ENCODE data around the gene CADPS2.

DNA sequence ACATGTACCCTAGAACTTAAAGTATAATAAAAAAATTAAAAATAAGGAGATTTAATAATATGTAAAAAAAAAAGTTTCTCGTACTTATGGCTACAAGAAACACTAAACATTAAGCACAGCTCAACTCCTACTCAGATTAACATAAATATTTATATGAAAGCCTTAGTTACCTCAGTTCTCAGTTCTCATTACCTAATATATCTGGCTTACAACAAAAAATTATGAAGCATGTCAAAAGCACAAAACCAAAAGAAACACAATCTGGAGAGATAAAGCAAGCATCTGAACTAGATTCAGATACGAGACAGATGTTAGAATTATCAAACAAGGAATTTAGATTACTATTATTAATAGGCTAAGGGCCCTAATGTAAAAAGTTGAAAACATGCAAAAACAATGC lies 227.4 kb downstream of the CADPS2 start:
- TF ChIP-seq SP1 (IDR thresholded peaks at IDR 0.05) = no peak
- TF ChIP-seq, protein P1, sequence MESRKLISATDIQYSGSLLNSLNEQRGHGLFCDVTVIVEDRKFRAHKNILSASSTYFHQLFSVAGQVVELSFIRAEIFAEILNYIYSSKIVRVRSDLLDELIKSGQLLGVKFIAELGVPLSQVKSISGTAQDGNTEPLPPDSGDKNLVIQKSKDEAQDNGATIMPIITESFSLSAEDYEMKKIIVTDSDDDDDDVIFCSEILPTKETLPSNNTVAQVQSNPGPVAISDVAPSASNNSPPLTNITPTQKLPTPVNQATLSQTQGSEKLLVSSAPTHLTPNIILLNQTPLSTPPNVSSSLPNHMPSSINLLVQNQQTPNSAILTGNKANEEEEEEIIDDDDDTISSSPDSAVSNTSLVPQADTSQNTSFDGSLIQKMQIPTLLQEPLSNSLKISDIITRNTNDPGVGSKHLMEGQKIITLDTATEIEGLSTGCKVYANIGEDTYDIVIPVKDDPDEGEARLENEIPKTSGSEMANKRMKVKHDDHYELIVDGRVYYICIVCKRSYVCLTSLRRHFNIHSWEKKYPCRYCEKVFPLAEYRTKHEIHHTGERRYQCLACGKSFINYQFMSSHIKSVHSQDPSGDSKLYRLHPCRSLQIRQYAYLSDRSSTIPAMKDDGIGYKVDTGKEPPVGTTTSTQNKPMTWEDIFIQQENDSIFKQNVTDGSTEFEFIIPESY (IDR thresholded peaks at IDR 0.05) = no peak
- TF ChIP-seq, protein P2, sequence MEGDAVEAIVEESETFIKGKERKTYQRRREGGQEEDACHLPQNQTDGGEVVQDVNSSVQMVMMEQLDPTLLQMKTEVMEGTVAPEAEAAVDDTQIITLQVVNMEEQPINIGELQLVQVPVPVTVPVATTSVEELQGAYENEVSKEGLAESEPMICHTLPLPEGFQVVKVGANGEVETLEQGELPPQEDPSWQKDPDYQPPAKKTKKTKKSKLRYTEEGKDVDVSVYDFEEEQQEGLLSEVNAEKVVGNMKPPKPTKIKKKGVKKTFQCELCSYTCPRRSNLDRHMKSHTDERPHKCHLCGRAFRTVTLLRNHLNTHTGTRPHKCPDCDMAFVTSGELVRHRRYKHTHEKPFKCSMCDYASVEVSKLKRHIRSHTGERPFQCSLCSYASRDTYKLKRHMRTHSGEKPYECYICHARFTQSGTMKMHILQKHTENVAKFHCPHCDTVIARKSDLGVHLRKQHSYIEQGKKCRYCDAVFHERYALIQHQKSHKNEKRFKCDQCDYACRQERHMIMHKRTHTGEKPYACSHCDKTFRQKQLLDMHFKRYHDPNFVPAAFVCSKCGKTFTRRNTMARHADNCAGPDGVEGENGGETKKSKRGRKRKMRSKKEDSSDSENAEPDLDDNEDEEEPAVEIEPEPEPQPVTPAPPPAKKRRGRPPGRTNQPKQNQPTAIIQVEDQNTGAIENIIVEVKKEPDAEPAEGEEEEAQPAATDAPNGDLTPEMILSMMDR (IDR thresholded peaks at IDR 0.05; ENCODE audit: low read depth, low read length, missing input control) = no peak
- no peak for TF ChIP-seq RXRA (IDR thresholded peaks at IDR 0.05)
- TF ChIP-seq, protein P3, sequence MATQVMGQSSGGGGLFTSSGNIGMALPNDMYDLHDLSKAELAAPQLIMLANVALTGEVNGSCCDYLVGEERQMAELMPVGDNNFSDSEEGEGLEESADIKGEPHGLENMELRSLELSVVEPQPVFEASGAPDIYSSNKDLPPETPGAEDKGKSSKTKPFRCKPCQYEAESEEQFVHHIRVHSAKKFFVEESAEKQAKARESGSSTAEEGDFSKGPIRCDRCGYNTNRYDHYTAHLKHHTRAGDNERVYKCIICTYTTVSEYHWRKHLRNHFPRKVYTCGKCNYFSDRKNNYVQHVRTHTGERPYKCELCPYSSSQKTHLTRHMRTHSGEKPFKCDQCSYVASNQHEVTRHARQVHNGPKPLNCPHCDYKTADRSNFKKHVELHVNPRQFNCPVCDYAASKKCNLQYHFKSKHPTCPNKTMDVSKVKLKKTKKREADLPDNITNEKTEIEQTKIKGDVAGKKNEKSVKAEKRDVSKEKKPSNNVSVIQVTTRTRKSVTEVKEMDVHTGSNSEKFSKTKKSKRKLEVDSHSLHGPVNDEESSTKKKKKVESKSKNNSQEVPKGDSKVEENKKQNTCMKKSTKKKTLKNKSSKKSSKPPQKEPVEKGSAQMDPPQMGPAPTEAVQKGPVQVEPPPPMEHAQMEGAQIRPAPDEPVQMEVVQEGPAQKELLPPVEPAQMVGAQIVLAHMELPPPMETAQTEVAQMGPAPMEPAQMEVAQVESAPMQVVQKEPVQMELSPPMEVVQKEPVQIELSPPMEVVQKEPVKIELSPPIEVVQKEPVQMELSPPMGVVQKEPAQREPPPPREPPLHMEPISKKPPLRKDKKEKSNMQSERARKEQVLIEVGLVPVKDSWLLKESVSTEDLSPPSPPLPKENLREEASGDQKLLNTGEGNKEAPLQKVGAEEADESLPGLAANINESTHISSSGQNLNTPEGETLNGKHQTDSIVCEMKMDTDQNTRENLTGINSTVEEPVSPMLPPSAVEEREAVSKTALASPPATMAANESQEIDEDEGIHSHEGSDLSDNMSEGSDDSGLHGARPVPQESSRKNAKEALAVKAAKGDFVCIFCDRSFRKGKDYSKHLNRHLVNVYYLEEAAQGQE (IDR thresholded peaks at IDR 0.05) = no peak
- no peak for TF ChIP-seq FOXA1 (IDR thresholded peaks at IDR 0.05)
- TF ChIP-seq EGR1 (IDR thresholded peaks at IDR 0.05; ENCODE audit: low read depth in 2 of 2) = no peak
- no peak for TF ChIP-seq GABPA (IDR thresholded peaks at IDR 0.05 in 1 of 2, conservative IDR thresholded peaks at IDR 0.05 in 1 of 2)
- TF ChIP-seq, protein P4, sequence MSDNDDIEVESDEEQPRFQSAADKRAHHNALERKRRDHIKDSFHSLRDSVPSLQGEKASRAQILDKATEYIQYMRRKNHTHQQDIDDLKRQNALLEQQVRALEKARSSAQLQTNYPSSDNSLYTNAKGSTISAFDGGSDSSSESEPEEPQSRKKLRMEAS (IDR thresholded peaks at IDR 0.05) = no peak
- TF ChIP-seq JUND (IDR thresholded peaks at IDR 0.05) = no peak

All from liver (tissue), 3 donors.